ENCODE data around the gene GABPB2. TPM values are rescaled to one million over a fixed set of nuclear protein-coding genes. Genes with fewer than 3 reads are reported as not detected.
A peak's percentile ranks its signal among the peaks of the same experiment; 100 is the strongest.

GABPB2 gene
- total and polyA plus RNA-seq, 2 of the 13 experiments (the other 11 are each of a cell fraction or from before 2014, with no cell fraction given) = 0.09 TPM; not detected in 1

DNA sequence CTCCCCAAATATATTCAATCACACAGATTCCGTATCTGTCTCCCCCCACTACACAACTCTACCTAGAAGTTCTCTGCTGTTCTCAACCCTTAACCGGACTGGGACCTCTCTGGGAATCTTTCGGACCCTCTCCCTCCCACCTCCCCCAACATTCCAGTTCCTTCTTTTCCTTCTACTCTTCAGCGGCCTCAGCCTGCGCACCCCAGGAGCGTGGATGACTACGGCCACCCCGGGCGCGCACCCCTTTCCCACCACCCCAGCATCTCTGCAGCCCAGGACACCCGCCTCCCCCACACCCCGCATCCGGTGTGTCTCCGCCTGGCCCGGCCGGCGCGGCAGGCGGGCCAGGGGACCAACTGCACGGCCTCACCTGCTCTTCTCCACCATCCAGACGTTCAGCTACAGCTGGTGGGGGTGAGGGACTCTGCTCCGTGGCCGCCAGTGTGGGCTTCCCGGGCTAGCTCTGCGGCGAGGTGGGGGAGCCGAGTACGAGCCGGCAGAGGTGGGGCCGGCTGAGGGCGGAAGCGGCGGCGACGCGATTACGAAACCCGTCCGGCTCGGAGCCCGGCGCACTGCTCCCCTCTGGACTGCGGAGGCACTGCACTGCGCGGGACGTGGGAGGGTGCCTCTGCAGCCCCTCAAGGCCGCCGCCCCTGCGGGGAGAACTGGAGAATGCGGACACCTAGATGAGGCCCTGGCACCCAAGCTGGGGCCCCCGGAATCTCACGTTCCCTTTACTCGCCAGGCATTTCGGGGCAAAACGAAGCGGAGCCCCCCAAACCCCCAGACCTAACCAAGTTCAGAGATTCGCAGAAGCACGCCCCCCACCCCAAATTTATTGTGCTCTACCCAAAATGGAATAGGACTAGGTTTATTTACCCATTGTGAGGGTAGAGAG lies 11.2 kb upstream of the GABPB2 start, which contains the start of gene CDC42SE1 (continued):
- TF ChIP-seq NCOA1 (CRISPR knock-in tag; IDR thresholded peaks at IDR 0.05) = no peak
- TF ChIP-seq, protein P1, sequence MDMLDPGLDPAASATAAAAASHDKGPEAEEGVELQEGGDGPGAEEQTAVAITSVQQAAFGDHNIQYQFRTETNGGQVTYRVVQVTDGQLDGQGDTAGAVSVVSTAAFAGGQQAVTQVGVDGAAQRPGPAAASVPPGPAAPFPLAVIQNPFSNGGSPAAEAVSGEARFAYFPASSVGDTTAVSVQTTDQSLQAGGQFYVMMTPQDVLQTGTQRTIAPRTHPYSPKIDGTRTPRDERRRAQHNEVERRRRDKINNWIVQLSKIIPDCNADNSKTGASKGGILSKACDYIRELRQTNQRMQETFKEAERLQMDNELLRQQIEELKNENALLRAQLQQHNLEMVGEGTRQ (IDR thresholded peaks at IDR 0.05; ENCODE audit: low read depth, low read length) = no peak
- TF ChIP-seq, protein P1 (CRISPR knock-in tag; IDR thresholded peaks at IDR 0.05; ENCODE audit: borderline replicate concordance) = no peak

DNA sequence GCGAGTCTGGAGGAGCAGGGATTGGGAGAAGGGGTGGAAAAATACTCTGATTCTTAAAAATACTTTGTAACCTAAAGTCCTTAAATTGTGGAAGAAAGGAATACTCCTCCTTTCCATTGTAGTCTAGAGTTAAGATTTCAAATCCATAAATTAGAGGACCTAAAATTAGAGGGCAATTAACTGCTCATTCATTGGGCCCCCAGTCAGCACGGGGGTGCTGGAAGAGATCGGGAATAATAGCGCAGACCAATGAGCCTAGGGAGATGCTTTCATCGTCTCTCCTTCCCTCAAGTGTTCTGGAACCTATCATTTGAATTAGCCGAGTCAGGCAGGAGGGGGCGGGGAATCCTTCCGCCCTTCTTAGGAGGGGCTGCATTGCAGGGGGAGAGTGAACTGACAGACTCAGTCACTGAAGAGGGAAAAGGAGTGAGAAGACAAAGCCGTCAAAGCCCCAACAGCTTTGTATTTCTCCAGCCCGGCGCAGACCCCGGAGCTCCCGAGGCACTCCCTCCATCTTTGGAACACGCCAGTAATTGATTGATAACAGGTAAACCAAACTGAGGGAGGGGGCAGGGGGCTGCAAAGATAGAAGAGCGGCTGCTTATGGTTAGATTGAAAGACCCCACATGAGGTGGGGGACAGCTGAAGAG lies 10.4 kb upstream of the GABPB2 start, which contains the start of gene MLLT11:
Gene MLLT11, plus strand, starts transcription at position 391 of the 650 bp plus-strand sequence. CDS start 6,828 bp downstream, outside the sequence.
- BruUV-seq (replicated peaks) = no TSS peak

More for the DNA sequence above, 10.4 kb upstream of the GABPB2 start, which contains the start of gene MLLT11:
- intact Hi-C loops (cut with micrococcal nuclease; ENCODE audit: unreplicated experiment) (no loop called here), in situ Hi-C loops (cut with HindIII; ENCODE audit: extremely low pct_ligation_motif_present, low pct_unique_long_range_greater_than_20kb) (no loop called here)
- POLR2A ChIA-PET = interaction anchor here (1.2 to 3.6 kb wide), 4 partner anchors 11 to 47 kb away, joined by 3 to 23 read pairs (median 5); partner anchors contain the start of gene C1orf56
- Histone ChIP-seq H3K9me3 (ENCODE audit: low read length) (no peaks in the 10 kb centered on the region), H4K20me1 (ENCODE audit: insufficient read depth, low read length) (no peaks in the 10 kb centered on the region), H3K27me3 (ENCODE audit: control insufficient read depth in 1 of 2, insufficient read depth in 2 of 2, low read length in 2 of 2) (0 out of 5 replicates have a peak, but pooled peaks cover 0 to 3% of the 10 kb centered on the region in 2 experiments), H3K9ac (ENCODE audit: insufficient read depth, low read depth, low read length) (peak within 1 kb of the TSS; percentile 82), H3K27ac (ENCODE audit: extremely low read length, insufficient read depth, low read length) (peak within 1 kb of the TSS; percentile 56), H2AFZ (ENCODE audit: low read length) (peak within 1 kb of the TSS; percentile 35), H3K36me3 (replicated peaks in 1 of 2; ENCODE audit: control insufficient read depth in 1 of 2, insufficient read depth in 2 of 2, low read length in 2 of 2) (peaks cover 9 to 15% of the 10 kb centered on the region in 2 experiments; a peak in 4 of 5 replicates), H3K4me2 (ENCODE audit: low read depth, low read length) (peak within 1 kb of the TSS; percentile 74), H3K79me2 (ENCODE audit: insufficient read depth, low read length) (peaks cover 19% of the 10 kb centered on the region), H3K4me3 (replicated peaks in 1 of 3; ENCODE audit: insufficient read depth in 1 of 3, low read depth in 2 of 3, low read length in 3 of 3) (peak within 1 kb of the TSS; percentile 83 to 96 (median 88)), H3K4me1 (ENCODE audit: insufficient read depth, low read length) (peaks cover 48% of the 10 kb centered on the region)
- FAIRE-seq (no peak), DNase-seq (ENCODE audit: low spot score) (no peak), ATAC-seq (0 out of 3 replicates have a peak, but pooled peaks have one; percentile 5)
- 14% methylated on average over 15 of the region's 15 CpGs for WGBS (ENCODE audit: low lambda C conversion rate)
- TF ChIP-seq, protein P2, sequence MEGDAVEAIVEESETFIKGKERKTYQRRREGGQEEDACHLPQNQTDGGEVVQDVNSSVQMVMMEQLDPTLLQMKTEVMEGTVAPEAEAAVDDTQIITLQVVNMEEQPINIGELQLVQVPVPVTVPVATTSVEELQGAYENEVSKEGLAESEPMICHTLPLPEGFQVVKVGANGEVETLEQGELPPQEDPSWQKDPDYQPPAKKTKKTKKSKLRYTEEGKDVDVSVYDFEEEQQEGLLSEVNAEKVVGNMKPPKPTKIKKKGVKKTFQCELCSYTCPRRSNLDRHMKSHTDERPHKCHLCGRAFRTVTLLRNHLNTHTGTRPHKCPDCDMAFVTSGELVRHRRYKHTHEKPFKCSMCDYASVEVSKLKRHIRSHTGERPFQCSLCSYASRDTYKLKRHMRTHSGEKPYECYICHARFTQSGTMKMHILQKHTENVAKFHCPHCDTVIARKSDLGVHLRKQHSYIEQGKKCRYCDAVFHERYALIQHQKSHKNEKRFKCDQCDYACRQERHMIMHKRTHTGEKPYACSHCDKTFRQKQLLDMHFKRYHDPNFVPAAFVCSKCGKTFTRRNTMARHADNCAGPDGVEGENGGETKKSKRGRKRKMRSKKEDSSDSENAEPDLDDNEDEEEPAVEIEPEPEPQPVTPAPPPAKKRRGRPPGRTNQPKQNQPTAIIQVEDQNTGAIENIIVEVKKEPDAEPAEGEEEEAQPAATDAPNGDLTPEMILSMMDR (CRISPR knock-in tag; IDR thresholded peaks at IDR 0.05) = peak; percentile 14; the same call in 1 of the 2 replicates
- TF ChIP-seq ZNF619 (CRISPR knock-in tag; IDR thresholded peaks at IDR 0.05) (no peak), HNF4G (IDR thresholded peaks at IDR 0.05; ENCODE audit: borderline replicate concordance, low read depth, low read length) (no peak), HNF4G (CRISPR knock-in tag; IDR thresholded peaks at IDR 0.05; ENCODE audit: borderline replicate concordance, low read depth) (0 out of 2 replicates have a peak, but pooled peaks have one; percentile 7)
- CTCF ChIA-PET (ENCODE audit: low intra/inter-chr PET ratio, low total read pairs) = interaction anchor here (0.7 kb wide), 1 partner anchor 81 kb away, joined by 3 read pairs; no protein-coding TSS in a partner anchor
